Stimulated activated CD8-positive, alpha-beta memory T cell treated with anti-CD3 and anti-CD28 coated beads, Interleukin-7, amount 100 ng/mL, for 24 hours (primary cell): Measurements from ENCODE around the gene C12orf60.

Source experiments
- DNase-seq: peaks from one replicate; pipeline ENCODE4 v3.0.0-alpha.2; 2020; ENCODE audit warnings: low read depth

C12orf60 gene

GRCh38 chr12:14873440-14874185, 70.1 kb downstream of the C12orf60 start:
- DNase-seq: no peak
